H1 (cell line): ENCODE results near the gene ASPG.

ENCODE experiments used
- EZH2 ChIP-seq: fragments of 200-600 bp; sonication (generic); IDR thresholded peaks from 2 replicates; pipeline ENCODE4 v1.7.1; 2012; ENCODE audit warnings: low read depth, mild to moderate bottlenecking, moderate library complexity, low read length, inconsistent platforms; ENCODE audit not compliant: severe bottlenecking
- HDAC2 ChIP-seq, 2 experiments: fragments of 300-600 bp in 1 of 2; sonication (generic) in 1 of 2; IDR thresholded peaks; 2 replicates each; pipeline ENCODE4 v1.6.1; 2011 to 2012; ENCODE audit warnings: low read depth in 2 of 2, low read length in 2 of 2, mild to moderate bottlenecking in 2 of 2, moderate library complexity in 2 of 2, borderline replicate concordance in 1 of 2, inconsistent platforms in 1 of 2
- MAFK ChIP-seq: IDR thresholded peaks from 2 replicates; pipeline ENCODE4 v1.6.1; 2012; ENCODE audit warnings: low read depth, mild to moderate bottlenecking, improper control_type of control experiment, low read length
- POLR2A ChIP-seq, 2 experiments: IDR thresholded peaks; 1 replicate in 1 of 2; 2 replicates in 1 of 2; pipeline ENCODE4 v1.6.1; 2011; ENCODE audit warnings: low read depth in 2 of 2, low read length in 2 of 2, mild to moderate bottlenecking in 2 of 2; ENCODE audit errors: control extremely low read depth in 1 of 2
- POLR2AphosphoS5 ChIP-seq: IDR thresholded peaks from 2 replicates; pipeline ENCODE4 v1.6.1; 2011; ENCODE audit warnings: low read depth, low read length
- RXRA ChIP-seq: IDR thresholded peaks from 2 replicates; pipeline ENCODE4 v1.6.1; 2011; ENCODE audit warnings: low read depth, mild to moderate bottlenecking, low read length, moderate library complexity; ENCODE audit not compliant: insufficient read depth
- SIN3A ChIP-seq, 2 experiments: IDR thresholded peaks in 1 of 2; conservative IDR thresholded peaks in 1 of 2; 2 replicates each; pipeline ENCODE4 v1.6.1; 2011 to 2012; ENCODE audit warnings: low read length in 2 of 2, improper control_type of control experiment in 1 of 2, low read depth in 1 of 2, mild to moderate bottlenecking in 1 of 2
- TAF1 ChIP-seq: IDR thresholded peaks from 2 replicates; pipeline ENCODE4 v1.6.1; 2011; ENCODE audit warnings: mild to moderate bottlenecking, low read depth, low read length
- TEAD4 ChIP-seq: IDR thresholded peaks from 2 replicates; pipeline ENCODE4 v1.6.1; 2012; ENCODE audit warnings: low read depth, low read length, inconsistent platforms, mixed read lengths
- YY1 ChIP-seq: IDR thresholded peaks from 2 replicates; pipeline ENCODE4 v1.6.1; 2011; ENCODE audit warnings: low read depth, mild to moderate bottlenecking, low read length
- ZNF274 ChIP-seq: IDR thresholded peaks from 2 replicates; pipeline ENCODE4 v1.7.0; 2012; ENCODE audit warnings: low read length, borderline replicate concordance; ENCODE audit errors: extremely low read depth
- TF ChIP-seq, protein P1 (sequence below), 3 experiments: IDR thresholded peaks; 1 replicate in 2 of 3; 2 replicates in 1 of 3; pipeline versions ENCODE4 v1.5.1 to v1.6.1; 2011; ENCODE audit warnings: low read length in 3 of 3, mild to moderate bottlenecking in 3 of 3, inconsistent platforms in 2 of 3, low read depth in 1 of 3, moderate library complexity in 1 of 3; ENCODE audit not compliant: insufficient read depth in 1 of 3; ENCODE audit errors: control extremely low read depth in 1 of 3
- TF ChIP-seq, protein P2 (sequence below): IDR thresholded peaks from 2 replicates; pipeline ENCODE4 v1.6.1; 2012; ENCODE audit warnings: inconsistent platforms

DNA sequence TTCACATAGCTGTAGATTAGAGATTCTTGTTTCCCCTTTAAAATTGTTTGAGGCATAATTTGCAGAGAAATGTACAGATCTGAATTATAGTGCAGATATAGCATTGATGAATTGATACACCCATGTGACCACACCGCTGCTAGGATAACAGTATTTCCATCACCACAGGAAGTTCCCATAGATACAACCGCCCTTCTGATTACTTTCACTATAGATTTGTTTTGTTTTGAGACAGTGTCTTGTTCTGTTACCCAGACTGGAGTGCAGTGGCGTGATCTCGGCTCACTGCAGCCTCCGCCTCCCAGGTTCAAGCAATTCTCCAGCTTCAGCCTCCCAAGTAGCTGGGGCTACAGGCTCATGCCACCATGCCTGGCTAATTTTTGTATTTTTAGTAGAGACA lies 8.8 kb upstream of the ASPG start:
- TF ChIP-seq POLR2AphosphoS5 = no peak
- TF ChIP-seq, protein P1, sequence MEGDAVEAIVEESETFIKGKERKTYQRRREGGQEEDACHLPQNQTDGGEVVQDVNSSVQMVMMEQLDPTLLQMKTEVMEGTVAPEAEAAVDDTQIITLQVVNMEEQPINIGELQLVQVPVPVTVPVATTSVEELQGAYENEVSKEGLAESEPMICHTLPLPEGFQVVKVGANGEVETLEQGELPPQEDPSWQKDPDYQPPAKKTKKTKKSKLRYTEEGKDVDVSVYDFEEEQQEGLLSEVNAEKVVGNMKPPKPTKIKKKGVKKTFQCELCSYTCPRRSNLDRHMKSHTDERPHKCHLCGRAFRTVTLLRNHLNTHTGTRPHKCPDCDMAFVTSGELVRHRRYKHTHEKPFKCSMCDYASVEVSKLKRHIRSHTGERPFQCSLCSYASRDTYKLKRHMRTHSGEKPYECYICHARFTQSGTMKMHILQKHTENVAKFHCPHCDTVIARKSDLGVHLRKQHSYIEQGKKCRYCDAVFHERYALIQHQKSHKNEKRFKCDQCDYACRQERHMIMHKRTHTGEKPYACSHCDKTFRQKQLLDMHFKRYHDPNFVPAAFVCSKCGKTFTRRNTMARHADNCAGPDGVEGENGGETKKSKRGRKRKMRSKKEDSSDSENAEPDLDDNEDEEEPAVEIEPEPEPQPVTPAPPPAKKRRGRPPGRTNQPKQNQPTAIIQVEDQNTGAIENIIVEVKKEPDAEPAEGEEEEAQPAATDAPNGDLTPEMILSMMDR (IDR thresholded peaks at IDR 0.05; ENCODE audit: control extremely low read depth in 1 of 3, insufficient read depth in 1 of 3, low read depth in 1 of 3, low read length in 3 of 3) = no peak
- no peak for TF ChIP-seq YY1
- TF ChIP-seq, protein P2, sequence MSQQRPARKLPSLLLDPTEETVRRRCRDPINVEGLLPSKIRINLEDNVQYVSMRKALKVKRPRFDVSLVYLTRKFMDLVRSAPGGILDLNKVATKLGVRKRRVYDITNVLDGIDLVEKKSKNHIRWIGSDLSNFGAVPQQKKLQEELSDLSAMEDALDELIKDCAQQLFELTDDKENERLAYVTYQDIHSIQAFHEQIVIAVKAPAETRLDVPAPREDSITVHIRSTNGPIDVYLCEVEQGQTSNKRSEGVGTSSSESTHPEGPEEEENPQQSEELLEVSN = no peak
- no peak for TF ChIP-seq RXRA
- TF ChIP-seq EZH2 = no peak
- TF ChIP-seq SIN3A (conservative IDR thresholded peaks at IDR 0.05 in 1 of 2, IDR thresholded peaks at IDR 0.05 in 1 of 2; ENCODE audit: low read depth in 1 of 2, low read length in 2 of 2) = no peak
- TF ChIP-seq ZNF274 = no peak
- no peak for TF ChIP-seq POLR2A (IDR thresholded peaks at IDR 0.05; ENCODE audit: control extremely low read depth in 1 of 2, low read depth in 2 of 2, low read length in 2 of 2)
- no peak for TF ChIP-seq MAFK
- TF ChIP-seq TEAD4 = no peak
- TF ChIP-seq TAF1 = no peak
- TF ChIP-seq HDAC2 (IDR thresholded peaks at IDR 0.05; ENCODE audit: borderline replicate concordance in 1 of 2, low read depth in 2 of 2, low read length in 2 of 2) = no peak
